Measurements from ENCODE around the gene KRT40.

Gene KRT40

GRCh38 chr17:40995116-40995515 lies 11.0 kb upstream of the KRT40 start:
- TF ChIP-seq, protein P1, sequence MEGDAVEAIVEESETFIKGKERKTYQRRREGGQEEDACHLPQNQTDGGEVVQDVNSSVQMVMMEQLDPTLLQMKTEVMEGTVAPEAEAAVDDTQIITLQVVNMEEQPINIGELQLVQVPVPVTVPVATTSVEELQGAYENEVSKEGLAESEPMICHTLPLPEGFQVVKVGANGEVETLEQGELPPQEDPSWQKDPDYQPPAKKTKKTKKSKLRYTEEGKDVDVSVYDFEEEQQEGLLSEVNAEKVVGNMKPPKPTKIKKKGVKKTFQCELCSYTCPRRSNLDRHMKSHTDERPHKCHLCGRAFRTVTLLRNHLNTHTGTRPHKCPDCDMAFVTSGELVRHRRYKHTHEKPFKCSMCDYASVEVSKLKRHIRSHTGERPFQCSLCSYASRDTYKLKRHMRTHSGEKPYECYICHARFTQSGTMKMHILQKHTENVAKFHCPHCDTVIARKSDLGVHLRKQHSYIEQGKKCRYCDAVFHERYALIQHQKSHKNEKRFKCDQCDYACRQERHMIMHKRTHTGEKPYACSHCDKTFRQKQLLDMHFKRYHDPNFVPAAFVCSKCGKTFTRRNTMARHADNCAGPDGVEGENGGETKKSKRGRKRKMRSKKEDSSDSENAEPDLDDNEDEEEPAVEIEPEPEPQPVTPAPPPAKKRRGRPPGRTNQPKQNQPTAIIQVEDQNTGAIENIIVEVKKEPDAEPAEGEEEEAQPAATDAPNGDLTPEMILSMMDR (IDR thresholded peaks at IDR 0.05; ENCODE audit: unreplicated experiment in 3 of 3): no peak
- peaks cover 32% of the 10 kb centered on the region for H3K4me1 Mint-ChIP-seq
- H3K36me3 Mint-ChIP-seq (ENCODE audit: low read depth): no peaks in the 10 kb centered on the region
- H3K27me3 Mint-ChIP-seq (ENCODE audit: low read depth): peaks cover 5% of the 10 kb centered on the region
- peaks cover 2% of the 10 kb centered on the region for H3K9me3 Mint-ChIP-seq
- peak overlapping the region in 1 of 3 experiments; percentile 46 for H3K4me3 Mint-ChIP-seq
- H3K27ac Mint-ChIP-seq: no peak overlapping the region

DNA sequence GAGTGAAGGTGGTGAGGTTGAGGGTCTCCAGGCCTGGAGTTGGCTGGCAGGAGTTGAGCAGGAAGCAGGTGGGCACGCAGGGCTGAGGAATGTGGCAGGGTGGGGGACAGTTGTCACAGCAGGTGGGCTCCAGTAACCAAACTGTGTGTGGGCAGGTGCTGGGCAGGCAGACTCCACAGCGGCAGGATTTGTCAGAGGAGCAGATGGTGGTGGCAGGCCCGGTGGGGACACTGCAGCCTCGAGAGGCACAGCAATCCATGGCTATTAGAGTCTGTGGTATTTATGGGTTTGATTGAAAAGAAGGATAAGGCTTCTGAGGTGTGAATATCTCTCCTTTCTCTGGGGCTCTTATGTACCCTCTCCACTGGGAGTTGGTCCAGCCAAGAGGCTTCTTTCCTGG lies 9.7 kb upstream of the KRT40 start, which contains the start of gene KRTAP3-3:
KRTAP3-3 (minus strand) TSS at position 326 of the 400 bp plus-strand sequence; CDS start at position 259, 67 bp downstream.
- TF ChIP-seq, protein P1 (IDR thresholded peaks at IDR 0.05; ENCODE audit: unreplicated experiment in 3 of 3): no peak
- Mint-ChIP-seq H3K27me3 (ENCODE audit: low read depth) (peaks cover 5% of the 10 kb centered on the region), H3K27ac (no peak within 1 kb of the TSS), H3K4me1 (peaks cover 27% of the 10 kb centered on the region), H3K36me3 (ENCODE audit: low read depth) (no peaks in the 10 kb centered on the region), H3K4me3 (peak within 1 kb of the TSS in 1 of 3 experiments; percentile 30), H3K9me3 (no peaks in the 10 kb centered on the region)

DNA sequence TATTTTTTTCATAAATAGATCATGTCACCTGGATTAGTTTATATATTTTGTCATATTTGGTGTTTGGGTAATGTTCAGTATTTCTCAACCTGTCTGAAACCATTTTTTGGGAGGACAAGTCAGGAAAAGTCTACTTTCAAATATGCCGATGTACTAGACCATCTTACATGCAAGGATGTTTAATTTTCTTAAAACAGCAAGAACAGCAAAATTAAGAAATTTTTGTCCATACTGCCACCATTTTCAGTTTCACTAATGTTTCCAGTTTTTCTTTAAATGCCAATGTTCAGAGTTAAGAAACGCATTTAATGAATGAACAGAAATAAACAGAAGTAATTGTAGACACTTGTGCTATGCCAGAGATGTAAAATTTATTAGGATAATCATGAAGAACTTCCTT lies 9.0 kb upstream of the KRT40 start:
- TF ChIP-seq, protein P1 (IDR thresholded peaks at IDR 0.05; ENCODE audit: unreplicated experiment in 3 of 3): no peak
- Mint-ChIP-seq H3K4me3 (no peak overlapping the region), H3K9me3 (no peaks in the 10 kb centered on the region), H3K27me3 (ENCODE audit: low read depth) (peaks cover 5% of the 10 kb centered on the region), H3K36me3 (ENCODE audit: low read depth) (no peaks in the 10 kb centered on the region), H3K27ac (no peak overlapping the region), H3K4me1 (peaks cover 27% of the 10 kb centered on the region)

DNA sequence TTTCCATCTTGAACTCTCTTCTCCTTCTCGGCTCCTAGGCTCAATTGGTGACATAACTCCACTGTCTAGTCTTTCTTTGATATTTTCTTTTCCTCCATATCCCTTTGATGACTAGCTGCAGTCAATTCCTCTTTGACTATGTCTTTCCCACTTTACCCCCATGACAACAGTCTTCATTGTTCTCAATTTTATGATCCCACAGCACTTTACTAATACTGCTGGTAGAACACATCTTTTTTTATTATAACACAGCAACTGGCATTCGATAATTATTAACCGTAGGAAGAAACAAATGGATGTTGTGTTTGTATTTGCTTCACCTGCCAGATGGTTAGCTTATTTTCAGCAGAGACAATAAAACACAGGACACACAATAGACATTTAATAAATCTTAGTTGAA lies 8.5 kb upstream of the KRT40 start:
- Mint-ChIP-seq H3K4me3 (no peak overlapping the region), H3K27ac (no peak overlapping the region), H3K27me3 (ENCODE audit: low read depth) (peaks cover 5% of the 10 kb centered on the region), H3K9me3 (no peaks in the 10 kb centered on the region), H3K4me1 (peaks cover 28% of the 10 kb centered on the region), H3K36me3 (ENCODE audit: low read depth) (no peaks in the 10 kb centered on the region)
- TF ChIP-seq, protein P1 (IDR thresholded peaks at IDR 0.05; ENCODE audit: unreplicated experiment in 3 of 3): no peak

DNA sequence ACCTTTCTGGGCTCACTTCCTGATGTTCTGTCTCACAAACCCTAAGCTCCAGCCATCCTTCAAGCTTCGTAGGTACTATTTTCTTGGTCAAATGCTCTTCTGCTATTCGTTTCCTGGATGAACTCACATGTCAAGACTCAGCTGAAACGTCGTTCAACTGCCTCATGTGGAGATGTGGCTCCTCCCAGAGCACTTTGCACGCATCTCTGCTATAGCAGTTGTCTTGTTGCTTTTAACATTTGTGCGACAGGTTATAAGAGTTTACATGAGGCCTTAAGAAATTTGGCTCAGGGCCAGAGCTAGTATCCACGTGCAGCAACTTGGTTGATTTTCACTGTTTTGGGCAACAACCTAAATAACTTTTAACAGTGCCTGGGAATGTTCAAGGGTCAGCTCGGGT lies 2.8 kb upstream of the KRT40 start:
- TF ChIP-seq, protein P1 (IDR thresholded peaks at IDR 0.05; ENCODE audit: unreplicated experiment in 3 of 3): no peak
- no peaks in the 10 kb centered on the region for H3K9me3 Mint-ChIP-seq
- peak overlapping the region in 1 of 3 experiments; percentile 48 for H3K4me3 Mint-ChIP-seq
- no peak overlapping the region for H3K27ac Mint-ChIP-seq
- peaks cover 6% of the 10 kb centered on the region for H3K27me3 Mint-ChIP-seq (ENCODE audit: low read depth)
- H3K4me1 Mint-ChIP-seq: peaks cover 24% of the 10 kb centered on the region
- H3K36me3 Mint-ChIP-seq (ENCODE audit: low read depth): no peaks in the 10 kb centered on the region

DNA sequence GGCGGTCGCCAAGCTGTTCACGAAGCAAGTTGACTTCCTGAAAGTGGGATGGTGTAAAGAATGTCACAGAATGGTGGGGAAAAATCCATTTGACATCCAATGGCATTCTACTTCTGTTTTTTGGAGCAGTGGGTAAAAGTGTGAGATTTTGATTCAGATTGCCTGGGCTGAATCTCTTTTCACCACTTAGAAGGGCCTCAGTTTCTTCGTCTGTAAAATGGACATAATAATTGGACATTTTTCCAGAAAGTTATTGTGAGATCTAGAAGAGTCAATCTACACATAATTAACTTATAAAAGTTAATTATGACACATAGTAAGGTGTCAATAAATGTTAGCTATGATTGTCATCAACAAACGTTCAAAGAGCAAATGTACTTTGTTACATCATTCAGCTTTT lies 3.0 kb downstream of the KRT40 start:
- TF ChIP-seq, protein P1 (IDR thresholded peaks at IDR 0.05; ENCODE audit: unreplicated experiment in 3 of 3): no peak
- H3K36me3 Mint-ChIP-seq (ENCODE audit: low read depth): no peaks in the 10 kb centered on the region
- no peaks in the 10 kb centered on the region for H3K9me3 Mint-ChIP-seq
- H3K27ac Mint-ChIP-seq: peak overlapping the region; percentile 17 to 50 (median 26)
- peaks cover 6% of the 10 kb centered on the region for H3K27me3 Mint-ChIP-seq (ENCODE audit: low read depth)
- peak overlapping the region in 1 of 3 experiments; percentile 27 for H3K4me3 Mint-ChIP-seq
- H3K4me1 Mint-ChIP-seq: peaks cover 35% of the 10 kb centered on the region
